NCI-H1436 treated with DMSO at 0.1 percent for 48 hours (cell line): ENCODE data around the gene CHODL.
A peak's percentile ranks its signal among the peaks of the same experiment; 100 is the strongest.

ENCODE experiments used
- DNase-seq: peaks from one replicate; lab custom pipeline; 2025; lab: John Stamatoyannopoulos, UW

Gene CHODL, protein sequence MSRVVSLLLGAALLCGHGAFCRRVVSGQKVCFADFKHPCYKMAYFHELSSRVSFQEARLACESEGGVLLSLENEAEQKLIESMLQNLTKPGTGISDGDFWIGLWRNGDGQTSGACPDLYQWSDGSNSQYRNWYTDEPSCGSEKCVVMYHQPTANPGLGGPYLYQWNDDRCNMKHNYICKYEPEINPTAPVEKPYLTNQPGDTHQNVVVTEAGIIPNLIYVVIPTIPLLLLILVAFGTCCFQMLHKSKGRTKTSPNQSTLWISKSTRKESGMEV

DNA sequence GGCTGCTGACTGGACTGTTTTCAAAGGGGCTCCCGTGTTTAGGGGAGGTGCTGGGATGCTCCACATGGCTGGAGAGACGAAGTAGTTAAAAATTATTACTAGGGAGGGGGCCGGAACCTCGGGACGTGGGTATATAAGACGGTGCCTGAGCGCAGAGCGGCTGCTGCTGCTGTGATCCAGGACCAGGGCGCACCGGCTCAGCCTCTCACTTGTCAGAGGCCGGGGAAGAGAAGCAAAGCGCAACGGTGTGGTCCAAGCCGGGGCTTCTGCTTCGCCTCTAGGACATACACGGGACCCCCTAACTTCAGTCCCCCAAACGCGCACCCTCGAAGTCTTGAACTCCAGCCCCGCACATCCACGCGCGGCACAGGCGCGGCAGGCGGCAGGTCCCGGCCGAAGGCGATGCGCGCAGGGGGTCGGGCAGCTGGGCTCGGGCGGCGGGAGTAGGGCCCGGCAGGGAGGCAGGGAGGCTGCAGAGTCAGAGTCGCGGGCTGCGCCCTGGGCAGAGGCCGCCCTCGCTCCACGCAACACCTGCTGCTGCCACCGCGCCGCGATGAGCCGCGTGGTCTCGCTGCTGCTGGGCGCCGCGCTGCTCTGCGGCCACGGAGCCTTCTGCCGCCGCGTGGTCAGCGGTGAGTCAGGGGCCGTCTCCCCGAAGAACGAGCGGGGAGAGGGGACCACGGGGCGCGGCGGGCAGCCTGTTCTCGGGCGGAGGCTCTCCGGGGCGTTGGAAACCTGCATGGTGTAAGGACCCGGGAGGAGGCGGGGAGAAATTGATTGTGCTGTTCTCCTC, at the start of gene CHODL:
Gene CHODL, plus strand, starts transcription at position 163 of the 793 bp plus-strand sequence. Its CDS starts 391 bp downstream, at position 554.
- no peak for DNase-seq

DNA sequence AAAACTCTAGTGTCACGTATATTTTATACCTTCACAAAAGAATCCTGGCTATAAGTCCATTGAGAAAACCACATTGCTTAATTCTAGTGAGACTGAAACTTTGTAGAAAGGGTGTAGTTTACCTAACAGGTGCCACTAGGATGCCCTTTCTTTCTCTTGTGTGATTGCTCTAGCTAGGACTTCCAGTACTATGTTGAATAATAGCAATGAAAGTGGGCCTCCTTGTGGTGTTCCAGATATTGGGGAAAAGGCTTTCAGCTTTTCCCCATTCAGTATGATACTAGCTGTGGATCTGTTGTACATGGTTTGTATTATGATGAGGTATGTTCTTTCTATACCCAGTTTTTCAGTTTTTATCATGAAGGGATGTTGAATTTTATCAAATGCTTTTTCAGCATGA, 39.7 kb upstream of the CHODL start:
- DNase-seq = no peak

DNA sequence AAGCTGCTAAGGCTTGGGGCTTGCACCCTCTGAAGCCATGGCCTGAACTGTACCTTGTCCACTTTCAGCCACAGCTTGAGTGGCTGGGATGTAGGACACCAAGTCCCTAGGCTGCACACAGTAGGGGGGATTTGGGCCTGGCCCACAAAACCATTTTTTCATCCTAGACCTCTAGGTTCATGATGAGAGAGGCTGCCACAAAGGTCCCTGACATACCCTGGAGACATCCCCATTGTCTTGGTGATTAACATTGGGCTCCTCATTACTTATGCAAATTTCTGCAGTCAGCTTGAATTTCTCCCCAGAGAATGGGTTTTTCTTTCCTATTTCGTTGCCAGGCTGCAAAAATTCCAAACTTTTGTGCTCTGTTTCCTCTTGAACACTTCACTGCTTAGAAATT, 26.3 kb upstream of the CHODL start:
- no peak for DNase-seq

DNA sequence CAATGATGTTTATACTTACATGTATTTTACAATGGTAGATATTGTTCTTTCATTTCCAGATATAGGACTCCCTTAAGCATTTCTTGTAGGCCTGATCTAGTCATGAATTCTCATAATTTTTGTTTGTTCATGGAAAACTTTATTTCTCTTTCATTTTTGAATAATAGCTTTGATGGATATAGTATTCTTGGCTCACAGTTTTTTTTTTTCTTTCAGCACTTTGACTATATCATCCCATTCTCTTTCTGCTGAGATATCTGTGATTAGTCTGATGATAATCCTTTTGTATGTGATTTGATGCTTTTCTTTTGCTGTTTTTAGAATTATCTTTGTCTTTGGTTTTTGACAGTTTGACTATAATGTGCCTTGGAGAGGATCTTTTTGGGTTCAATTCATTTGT, 24.1 kb upstream of the CHODL start:
- DNase-seq = no peak

DNA sequence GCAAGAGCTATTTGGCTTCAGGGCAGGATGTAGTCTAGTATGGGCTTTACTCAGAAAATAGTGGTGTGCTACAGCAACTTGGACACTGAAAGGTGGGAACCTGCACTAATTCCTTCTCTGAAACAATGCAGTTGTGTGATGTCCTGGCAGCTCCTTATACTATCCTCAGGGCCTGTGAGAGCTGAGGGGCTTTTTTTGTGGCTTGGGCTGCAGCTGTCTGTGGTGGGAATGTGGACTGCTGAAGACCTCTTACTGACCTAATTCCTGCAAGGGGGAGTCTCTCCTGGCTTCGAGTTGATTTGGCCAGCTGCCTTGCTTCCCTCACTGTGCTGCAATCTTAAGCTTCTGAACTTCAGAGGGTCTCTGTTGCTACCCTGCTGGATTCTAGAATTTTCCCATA, 22.3 kb upstream of the CHODL start:
- DNase-seq = no peak

DNA sequence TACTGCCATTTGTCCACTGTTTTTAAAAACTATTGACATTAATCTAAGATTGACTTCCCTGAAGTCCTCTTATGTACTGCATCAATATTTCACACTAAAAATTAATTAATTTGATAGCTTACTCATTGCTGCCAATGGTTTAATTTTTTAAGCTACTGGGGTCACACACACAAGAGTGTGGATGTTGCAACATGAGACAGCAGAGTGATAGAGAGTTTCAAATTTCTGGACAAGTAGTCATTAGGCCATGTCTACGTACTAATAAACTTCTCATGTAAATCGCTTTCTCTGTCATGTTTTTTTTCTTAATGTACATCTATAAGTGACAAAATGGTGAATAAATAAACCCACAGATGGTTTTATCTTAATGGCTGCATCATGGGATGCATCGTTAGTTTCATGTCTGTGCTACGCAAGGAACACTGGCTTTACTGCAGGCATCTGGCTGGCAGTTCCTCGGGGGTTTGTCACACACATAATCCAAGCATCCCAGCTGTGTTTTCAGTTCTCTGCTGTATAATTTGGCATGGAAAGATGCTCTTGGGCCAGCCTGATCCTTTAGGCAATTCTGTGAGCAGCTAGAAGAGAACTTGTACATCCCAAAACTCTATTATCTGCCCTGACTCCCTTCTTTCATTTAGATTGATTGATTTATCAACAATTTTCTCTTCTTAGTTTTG, 16.4 kb upstream of the CHODL start:
- DNase-seq = no peak

DNA sequence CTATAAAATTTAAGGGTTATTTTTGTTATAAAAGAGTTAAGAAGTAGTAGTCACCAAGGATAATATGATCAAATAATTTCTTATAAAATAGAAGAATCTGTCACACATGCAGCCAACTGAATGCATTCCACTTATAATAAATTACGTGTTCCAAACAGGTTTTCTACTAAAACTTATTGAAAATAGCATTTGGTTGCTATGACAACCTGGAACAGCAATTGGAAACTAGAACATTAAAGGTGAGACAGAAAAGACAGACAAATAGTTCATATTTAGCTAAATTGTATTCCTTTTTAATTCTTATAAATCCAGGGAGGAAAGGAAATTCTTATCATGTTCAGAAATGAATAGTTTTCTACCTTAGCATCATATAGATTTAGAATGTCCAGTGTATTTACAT, 9.1 kb upstream of the CHODL start:
- no peak for DNase-seq

DNA sequence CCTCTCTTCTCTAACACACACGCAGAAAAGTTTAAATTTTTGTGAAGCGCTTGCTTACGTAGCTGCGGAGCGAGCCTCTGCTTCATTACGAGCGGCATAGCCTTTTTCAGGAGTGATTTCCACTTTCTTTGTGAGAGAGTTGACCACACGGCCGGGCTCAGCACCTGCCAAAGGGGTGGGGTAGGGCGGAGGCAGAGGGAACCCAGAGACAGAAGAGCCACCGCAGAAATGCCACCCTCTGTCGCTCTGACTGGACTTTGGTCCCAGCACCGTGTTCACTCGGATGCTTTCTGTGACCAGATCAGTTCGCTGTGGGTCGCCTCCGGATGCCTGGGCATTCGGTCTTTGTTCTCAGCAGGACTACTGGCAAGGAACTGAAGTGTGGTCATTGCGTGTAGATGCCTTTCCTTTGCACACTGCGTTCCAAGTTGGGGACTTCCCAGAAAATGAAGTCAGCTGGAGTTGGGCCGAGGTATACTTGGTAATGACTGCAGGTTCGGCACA, 883 bp downstream of the CHODL start:
- no peak for DNase-seq

DNA sequence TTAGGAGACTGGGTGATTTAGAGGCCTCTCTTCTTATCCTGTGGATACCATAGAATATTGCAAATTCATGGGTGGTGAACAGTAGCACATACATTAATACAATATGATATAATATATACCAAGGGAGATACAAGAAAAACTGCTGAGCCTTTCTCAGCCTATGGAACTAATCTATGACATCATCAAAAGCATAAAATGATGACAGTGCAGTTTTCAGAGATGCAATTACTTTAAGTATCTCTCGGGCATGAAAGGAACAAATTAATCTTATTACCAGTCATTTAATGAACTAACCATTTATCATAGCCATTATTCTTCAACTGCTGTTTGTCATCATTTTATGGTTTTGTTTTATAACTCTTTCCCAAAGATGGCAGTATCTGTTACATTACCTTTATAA, 3.5 kb downstream of the CHODL start:
- DNase-seq = no peak

DNA sequence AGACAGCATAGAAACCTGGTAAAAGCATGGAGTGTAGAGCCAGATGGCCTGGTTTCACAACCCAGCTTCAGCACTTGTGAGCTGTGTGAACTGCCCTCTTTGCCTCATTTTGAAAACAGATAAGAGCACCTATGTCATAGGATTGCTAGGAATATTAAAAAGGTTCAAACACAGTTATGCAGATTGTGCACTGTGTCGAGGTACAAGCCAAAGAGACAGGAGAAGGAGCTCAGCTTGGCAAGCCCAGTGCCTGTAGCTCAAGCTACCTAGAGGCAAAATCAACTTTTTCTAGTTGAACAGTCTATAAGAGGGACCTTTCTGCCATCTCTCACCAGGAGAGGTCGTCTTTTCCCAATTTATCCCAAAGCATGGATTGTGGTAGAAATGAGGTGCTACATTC, 5.0 kb downstream of the CHODL start:
- no peak for DNase-seq

DNA sequence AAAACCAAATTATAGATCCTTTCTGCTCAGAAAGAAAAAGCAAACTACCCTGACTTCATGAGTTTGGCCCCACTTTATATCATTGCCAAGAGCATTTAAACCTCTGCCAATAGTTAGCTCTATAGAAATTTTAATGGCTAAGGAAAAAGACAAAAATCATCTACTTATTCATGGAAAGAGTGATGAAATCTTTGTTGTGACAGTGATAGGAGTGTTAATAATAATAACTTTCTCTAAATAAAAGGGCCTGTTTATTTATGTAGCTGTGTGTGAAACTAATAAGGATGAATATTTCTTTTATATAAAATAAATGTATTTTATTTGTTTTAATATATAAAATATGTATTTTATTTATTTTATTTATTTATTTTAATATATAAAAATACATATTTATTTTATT, 6.4 kb downstream of the CHODL start:
- DNase-seq = no peak

DNA sequence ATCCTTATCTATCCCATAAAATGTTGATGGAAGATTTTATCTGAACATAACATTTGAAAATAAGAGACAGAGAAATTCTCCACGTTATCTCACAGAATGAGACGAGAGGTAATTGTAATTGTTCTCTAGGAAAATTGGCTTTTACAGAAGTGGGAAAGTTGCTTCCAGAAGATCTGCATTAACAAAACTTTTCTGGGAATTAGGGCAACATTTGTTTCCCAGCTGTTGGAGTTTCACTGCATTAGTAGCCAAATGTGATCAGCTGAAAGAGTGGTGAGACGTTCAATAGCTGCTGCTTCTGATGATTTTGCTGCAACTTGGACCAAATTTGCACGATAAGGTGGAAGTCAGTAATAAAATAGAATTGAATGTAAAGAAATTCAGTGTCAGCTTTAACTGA, 7.6 kb downstream of the CHODL start:
- no peak for DNase-seq

DNA sequence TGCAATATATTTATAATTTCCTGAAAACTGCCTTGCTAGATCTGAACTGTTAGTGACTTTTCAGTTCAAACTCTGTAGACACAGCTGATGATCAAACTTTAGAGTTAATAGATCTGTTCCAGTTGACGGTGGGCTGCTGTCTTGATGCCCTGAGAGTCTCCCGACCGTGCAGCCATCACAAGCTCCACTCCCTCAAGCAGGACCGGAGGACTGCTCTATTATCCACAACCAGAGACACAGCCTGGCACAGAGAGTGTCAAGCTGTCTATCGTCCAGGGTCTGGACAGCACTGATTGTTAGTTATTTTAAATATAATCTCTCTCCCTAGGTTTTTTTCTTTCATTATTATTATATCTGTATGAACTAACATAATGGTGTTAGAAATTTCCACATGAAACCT, 8.0 kb downstream of the CHODL start:
- DNase-seq = no peak

DNA sequence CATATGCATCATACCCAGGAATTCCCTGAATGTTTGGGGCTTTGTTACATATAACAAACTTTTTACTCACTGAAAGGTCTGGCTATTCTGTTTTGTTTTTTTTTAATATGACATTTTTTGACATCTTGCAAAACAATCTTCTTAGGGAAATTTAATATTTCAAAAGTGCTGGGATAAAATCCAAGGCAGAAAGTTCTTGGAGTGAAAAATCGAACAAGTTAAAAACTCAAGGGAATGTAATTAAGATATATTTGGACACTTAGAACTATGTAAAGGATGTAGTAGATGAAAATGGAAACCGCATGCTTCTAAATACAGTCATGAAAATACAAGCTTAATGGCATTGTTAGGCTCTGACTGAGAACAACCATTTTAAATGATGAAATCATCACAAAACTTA, 8.6 kb downstream of the CHODL start:
- DNase-seq = no peak

DNA sequence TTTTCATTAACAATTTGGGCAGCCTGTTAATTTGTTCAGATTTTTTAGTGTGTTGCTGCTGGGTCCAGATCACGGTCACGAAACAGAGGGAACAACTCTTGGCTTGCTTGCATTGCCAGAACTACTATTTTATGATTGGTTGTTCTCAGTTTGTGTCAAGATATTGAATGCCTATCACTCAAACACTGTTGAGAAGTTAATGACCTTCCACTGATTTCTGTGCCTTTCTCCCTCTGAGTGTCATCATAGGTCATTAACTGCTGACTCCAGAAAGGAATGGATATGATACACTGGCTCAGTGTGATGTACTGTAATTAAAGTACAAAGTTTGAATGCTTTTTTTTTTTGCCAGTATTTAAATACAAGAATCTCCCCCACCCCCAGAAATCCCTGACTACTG, 9.2 kb downstream of the CHODL start:
- no peak for DNase-seq

DNA sequence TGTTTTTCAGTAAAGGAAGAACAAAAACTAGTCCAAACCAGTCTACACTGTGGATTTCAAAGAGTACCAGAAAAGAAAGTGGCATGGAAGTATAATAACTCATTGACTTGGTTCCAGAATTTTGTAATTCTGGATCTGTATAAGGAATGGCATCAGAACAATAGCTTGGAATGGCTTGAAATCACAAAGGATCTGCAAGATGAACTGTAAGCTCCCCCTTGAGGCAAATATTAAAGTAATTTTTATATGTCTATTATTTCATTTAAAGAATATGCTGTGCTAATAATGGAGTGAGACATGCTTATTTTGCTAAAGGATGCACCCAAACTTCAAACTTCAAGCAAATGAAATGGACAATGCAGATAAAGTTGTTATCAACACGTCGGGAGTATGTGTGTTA, 21.3 kb downstream of the CHODL start:
- no peak for DNase-seq

DNA sequence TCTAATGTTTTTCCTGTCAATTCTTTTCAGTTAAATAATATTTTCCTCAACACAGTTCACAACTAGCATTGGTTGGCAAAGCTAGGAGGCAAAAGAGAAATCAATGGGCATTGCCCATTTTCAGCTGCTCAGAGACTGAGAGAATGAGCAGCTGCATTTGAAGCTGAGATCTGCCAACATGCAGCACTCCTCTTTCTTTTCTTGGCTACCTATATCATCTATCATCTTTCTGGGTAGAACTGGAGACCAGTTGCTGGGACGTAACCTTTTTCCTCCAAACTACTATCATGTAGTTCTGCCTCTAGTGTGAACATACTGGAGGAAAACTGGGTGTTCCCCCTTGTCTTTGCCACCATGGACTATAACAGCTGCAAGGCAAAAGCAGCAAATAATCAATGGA, 22.9 kb downstream of the CHODL start:
- DNase-seq = no peak

DNA sequence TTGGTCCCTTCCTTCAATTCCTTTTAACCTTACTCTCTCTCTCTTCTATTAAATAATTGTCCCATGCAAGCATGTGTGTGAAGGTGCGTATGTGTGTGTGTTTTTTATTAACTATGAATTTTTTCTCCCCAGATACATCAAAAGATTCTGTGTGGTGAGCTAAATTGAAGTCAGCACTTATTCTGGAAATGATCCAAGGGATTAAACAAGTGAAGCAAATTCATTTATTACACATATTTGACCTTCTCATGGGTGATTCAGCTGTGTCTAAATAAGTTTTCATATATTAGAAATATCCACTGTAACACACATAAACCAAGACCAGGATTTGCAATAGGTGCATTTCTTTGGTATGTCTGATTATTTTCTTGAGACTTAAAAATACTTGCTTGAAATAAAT, 24.3 kb downstream of the CHODL start:
- no peak for DNase-seq

DNA sequence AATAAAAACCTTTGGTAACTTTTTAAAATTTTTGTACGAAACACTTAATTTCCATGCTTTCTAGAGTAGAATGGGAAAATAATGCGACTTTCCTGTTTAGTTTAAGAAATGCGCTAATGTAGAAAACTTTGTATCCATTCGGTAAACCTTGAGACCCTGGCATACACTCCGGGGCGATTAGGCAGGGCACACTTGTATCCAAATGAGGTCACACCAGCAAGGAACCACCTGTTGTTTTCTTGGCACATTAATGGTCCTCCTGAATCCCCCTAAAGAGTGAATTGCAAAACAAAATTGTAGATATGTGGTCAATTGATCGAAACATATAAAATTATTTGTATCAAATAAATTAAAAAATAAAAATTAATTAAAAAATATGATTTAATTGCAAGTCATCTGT, 25.2 kb downstream of the CHODL start:
- DNase-seq = no peak

DNA sequence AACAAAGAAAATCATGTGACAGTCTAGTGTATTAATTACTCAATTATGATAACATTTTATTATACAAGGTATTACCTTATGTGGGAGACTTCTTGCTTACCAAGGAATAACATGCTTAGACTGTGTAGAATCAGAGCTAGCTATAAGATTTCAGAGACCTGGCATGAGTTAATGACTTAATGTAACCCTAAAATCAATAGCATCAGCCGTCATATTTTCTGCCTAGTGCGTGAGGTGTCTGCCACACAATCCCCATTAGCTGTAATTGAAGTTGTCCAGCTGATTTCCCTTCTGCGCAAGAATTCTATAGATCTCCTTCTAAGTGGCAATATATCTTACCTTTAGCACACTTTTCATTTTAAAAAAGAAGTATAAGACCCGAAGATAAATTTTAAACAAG, 28.8 kb downstream of the CHODL start:
- no peak for DNase-seq

DNA sequence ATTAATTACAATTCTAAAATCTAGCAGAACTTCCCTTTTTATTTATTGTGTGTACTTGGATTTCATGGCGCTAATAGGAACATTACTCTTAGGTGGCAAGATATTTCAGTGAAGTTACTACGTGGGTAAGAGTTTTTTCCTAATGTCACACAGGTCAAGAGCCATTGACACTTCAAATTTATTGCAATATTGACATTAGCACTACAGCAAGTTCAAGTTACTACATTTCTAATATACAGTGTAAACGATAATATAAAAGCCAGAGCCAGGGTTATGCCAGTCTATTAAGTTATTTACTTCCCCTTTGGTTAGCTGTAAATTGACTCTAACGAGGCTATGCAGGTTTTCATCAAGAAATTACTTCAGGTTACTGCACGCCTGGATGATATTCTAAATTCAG, 29.7 kb downstream of the CHODL start:
- DNase-seq = no peak

DNA sequence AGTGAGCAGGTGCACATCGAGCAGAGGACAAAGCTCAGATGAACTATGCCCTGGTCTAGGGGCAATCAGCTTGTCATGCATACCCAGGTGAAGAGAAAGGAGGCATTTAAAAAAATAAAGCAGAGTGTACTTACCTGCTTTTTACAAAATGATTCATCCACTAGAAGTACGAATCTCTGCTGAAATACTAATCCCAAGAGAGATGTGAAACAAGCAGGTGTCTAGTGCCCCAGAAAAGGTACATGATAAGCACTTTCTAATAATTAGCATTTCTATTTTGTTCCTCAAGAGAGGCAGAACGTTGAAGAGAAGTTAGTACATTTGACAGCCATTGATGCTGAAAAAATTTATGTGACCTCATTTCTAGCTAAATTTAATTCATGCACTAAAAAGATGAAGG, 31.1 kb downstream of the CHODL start:
- peak; percentile 87 for DNase-seq

DNA sequence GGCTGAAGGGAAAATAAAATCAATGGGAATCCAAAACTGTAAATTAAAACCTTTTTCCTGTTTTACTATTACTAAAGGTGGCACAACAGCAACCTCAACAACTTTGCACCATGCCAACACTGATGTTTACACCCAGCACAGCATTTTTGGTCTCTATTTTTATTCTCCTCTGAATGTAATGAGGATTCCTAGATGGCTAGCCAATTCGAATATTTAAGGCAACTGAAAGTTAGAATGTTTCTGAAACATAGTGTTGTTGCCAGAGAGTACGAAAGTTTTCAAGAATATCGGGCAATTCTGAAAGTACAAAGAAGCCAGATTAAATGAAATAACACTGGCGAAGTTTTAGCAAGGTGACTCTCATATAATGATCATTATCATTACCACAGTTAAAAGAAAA, 40.7 kb downstream of the CHODL start:
- no peak for DNase-seq
